NCI-H524 treated with DMSO at 0.1 percent for 48 hours (cell line): ENCODE results near the gene TGFBR3.

Experiments used
- DNase-seq: peaks from one replicate; lab custom pipeline; 2025; lab: John Stamatoyannopoulos, UW

The TGFBR3 gene

DNA sequence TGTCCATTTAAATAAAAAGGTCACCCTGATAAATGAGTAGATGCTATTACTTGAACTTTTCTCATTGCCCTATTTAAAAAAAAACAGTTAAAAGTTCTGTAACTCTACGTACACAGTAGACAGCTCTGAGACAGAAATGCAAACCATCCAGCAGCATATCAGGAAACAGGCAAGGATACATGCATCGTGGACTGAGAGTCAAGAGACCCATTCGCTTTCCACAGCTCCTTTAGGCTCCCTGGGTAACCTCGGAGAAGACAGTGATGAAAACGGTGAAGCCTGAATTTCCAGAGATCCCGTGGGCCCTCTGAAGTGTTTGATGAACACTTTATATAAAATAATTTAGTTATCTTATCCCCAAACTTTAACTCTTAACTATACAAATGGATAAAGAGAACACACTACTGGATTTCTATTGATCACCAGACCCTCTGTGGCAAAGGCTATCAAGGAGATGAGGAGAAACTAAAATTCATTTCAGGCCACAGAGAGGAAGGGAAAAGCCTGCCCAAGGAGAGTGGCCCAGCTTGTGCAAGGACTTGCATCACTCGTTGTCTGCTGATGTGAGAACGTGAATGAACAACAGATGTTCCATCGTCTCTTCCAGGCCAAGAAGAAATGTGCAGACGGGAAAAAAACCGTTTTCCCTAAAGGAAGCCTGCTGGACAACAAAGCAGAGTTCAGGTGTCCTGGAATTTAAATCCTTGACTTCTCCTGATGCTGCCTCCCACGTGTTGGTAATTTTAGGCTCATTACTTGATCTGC lies 131.0 kb downstream of the TGFBR3 start:
- DNase-seq, result no peak

DNA sequence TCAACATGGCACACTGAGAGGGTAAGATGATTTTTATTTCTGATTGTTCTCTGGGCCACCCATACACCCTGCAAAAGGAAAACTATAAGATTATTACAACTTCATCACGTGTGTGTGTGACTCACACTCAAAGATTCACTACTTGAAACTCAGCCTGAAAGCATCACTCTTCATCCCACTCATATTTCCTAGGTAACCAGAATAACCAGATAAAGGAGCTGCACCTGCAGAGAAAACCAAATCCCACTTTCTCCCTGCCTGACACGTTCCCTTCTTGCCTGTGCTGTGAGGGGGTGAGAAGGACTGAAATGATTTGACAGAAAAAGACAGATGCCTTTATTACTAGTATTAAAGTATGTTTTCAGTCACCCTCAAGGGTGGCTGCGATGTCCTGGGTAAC lies 131.6 kb downstream of the TGFBR3 start:
- no peak for DNase-seq

DNA sequence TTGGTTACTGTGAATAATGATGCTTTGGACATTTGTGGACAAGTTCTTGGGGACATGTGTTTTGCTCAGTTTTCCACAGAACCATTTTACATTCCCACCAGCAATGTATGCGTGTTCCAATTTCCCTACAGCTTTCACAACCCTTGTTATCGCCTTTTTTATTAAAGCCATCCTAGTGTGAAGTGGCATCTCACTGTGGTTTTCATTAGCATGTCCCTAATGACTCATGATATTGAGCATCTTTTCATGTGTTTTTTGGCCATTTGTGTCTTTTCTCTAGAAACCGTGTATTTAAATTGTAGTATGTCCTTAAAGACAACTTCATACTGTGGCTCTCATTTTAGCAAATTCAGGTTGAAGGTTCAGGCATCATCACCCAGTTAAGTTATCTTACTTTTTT lies 132.1 kb downstream of the TGFBR3 start:
- DNase-seq, result no peak

DNA sequence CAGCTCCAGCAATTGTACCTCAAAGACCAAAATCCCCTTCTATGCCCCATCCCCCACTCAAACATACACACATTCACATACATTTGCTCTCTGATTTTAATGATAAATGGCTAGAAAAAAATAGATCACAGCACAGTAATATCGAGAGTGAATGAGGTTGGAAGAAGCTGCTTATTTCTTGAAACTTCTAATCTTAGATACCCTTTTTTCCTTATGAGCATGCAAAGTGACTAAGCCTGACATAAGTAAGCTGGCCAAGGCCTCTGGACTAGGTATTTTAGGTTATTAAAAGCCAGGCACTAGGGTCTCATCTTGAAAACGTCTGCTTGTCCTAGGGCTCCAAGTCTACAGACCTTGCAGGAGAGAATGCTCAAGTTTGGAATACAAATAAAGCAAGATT lies 133.6 kb downstream of the TGFBR3 start:
- DNase-seq, result no peak

DNA sequence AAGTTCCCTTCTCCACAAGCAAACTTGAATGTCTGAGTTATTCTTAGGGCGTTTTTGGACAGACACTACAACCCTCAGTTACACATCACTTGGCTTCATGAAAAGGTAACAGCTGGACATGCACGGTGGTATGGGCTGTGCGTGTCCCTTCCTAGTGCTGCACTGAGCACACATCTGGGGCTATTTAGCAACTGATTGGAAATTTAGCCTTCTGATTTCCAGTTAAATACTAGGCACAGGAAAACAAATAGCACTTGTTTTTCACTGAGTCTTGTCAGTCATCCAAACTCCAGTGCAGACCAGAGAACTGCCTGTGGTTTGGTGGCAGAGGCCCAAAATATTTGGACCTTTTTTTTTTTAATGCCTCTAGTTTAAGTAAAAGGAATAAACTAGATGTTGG lies 134.7 kb downstream of the TGFBR3 start:
- DNase-seq, result no peak

DNA sequence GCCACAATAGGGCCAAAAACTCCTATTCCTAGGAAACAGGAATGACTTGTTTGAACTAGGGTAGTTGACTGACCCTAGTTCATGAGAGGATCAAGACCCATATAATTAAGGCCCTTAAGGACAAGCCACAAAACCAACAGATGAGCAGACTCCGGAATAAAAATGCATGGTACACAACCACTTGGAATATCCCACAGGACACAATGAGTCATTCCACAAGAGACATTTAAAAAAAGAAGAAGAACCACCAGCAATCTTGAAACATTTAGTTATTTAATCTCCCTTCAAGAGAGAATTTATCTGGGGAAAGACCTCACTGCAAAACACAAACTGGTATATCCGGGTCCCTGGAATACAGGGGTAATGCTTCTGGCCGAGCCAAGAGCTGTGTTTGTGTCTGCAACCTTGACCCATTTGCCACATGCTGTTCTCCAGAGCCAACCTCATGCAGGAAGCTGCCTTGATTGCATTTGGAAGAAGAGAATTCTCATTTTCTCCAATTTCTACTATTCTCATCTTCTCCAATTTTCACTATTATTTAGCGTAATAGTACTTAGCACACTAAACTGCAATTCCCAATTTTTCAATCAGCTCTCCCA lies 135.5 kb downstream of the TGFBR3 start:
- DNase-seq, result no peak

DNA sequence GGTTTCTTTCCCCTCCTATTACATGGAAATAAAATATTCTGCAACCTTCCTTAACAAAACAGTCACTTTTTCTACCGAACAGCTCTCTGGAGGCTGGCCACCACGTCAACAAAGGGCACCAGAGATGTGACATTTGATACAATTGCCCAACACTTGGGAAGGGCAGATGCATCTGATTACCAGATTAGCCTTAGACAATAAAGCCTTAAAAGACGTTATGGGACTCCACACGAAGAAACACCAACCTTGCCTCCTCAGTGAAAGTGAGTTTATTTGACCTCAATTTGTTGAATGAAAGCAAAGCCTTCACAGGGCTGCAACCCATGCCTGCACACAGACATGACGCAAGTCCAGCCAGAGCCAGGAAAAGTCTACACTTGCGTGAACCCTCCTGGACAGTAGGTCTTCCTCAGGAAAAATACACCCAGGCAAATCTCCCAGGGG lies 136.1 kb downstream of the TGFBR3 start:
- no peak for DNase-seq

DNA sequence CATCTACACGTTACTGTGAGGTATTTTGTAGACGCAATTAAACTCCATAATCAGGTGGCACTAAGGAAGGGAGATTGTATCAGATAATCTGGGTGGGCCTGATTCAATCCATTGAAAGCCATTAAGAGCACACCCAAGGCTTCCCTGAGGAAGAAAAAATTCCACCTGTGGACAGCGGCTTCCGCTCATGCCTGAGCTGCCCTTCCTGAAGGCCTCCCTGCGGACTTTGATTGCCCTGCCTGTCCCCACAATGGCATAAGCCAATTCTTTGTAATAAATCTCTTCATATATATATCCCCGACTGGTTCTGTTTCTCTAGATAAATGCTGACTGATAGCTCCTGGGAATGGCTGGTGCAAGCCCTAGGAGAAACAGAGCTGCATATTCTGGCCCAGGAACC lies 138.3 kb downstream of the TGFBR3 start:
- no peak for DNase-seq

DNA sequence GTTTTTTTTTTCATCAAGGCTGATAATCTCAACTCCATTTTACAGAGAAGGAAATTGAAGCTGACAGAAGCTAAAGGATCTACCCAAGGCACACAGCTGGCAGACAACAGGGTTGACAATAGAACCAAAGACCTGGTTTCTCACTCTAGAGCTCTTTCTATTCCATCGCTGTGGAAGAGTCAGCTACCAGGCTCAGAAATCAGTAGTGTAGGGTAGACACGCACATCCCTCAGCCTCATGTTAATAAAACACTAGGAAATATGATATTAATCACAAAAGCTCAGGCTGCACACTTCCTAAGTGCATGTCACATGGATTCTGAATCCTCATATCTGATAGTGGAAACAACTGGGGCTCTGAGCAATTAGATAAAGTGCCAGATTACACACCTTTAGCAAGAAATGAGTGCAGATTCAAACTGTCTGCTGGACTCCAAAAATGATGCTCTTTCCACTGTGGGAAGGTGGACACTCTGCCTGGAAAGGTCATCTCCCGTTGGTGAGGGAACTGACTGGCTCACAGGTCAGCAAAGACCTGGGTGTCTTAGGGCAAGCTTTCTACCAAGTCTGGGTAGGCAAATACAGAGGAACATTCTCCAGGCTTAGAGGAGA lies 139.1 kb downstream of the TGFBR3 start:
- no peak for DNase-seq

DNA sequence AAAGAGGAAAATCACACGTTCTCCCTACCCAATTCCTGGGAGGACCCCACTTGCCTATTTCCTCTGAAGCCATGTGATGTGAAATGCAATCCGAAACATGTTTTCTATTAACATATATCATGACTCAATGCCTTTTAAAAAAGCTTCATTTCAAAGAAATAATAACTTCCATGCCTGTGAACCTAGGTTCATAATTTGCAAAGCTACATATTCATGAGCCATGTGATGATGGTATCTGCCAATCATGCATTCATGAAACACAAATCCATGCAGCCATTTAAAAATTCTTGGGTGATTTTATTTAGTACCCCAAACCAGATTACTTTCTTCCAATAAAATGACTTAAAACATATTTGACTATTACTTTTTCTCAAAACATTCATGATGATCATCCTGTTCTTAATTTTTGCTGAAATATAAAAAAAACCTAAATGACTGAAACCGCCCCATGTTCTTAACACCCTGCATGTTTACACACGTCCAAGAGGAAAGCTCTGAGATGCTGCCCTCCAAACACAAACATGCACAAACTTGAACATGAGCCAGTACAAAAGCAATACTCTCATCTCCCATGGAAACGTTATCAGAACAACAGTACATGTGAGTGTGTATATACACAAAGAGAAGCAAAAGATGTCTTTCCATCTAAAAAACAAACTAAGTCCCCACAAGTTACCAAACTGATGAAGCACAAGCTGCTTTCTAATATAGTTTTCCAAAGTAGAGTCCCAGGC lies 140.1 kb downstream of the TGFBR3 start:
- no peak for DNase-seq

DNA sequence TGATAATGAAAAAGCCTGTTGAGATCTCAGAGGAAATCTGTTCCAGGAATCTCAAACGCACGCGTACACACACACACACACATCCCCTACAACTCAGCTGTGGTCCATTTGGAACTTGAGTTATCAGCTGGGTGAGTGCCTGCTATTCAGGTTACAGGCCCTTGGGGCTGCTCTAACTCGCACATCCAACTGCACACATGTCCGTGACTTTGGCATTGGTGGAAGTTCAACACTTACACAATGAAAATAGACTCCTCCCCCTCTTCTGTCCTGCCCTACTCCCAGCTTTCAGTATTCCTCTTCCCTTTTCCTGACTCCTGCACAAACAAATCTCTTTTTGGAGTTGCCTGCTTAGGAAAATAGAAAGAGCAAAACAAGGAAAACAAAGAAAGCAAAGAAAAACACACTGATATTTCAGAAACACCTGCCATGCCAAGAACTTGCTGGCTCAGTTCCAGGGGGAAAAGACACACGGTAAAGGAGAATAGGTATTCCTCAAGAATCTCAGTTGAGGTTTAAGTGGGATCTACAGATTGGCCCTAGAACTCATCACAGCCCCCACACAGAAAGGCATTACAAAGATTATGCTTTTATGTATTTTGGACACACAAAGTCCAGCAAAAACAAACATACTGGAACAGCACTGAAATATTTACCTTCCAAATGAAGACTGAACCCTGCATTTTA lies 140.9 kb downstream of the TGFBR3 start:
- DNase-seq, result no peak

DNA sequence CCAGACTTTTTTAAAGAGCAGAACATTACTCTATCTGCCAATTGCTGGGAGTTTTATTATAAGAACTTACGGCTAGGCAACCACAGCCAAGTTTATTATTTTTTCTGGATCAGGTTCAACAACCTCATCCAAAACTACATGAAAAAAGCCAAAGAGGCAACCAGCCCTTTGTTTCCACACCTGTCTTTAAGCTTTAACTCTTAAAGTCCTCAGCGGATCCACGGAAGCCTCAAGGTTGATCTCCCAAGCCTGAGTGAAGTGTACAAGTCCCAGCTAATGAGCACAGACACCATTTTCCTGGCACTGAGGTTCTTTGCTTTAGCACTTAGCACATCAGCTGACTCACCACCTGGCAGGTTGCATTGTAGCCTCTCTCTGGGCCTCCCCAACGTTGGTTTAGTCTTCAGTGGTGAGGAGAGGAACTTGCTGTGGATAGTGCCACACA lies 143.1 kb downstream of the TGFBR3 start:
- DNase-seq, result no peak

DNA sequence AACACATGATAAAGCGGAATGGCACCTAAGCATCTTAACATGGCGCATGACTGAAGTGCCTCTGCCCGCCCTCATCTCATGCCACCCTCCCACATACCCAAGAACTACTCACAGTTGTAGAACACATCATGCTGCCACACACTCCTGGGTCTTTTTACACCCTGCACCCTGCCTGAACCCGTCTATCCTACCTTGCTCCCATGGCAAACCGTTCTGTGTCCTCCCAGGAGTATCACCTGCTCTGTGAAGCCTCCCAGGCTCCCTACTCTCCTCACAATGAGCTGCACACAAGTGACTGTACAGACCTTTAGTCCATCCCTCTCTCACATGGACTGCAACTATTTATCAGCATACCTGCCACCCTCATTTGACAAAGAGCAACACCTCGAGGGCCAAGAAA lies 144.0 kb downstream of the TGFBR3 start:
- DNase-seq, result no peak

DNA sequence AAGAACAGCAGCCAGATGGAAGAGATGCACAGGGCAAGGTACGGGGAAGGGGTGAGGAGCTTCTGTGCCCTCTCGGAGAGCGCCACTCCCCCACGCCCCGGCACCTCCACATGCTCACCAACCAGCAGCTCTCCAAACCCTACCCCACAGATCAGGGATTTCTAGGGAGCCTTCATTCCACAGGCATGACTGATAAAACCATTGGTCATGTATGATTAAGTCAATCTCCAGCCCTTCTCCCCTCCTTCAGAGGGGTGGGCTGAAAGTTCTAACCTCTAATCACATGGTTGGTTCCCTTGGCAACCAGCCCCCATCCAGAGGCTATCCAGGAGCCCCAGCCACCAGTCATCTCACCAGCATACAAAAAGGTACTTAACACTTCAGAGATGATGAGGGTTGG lies 144.7 kb downstream of the TGFBR3 start:
- DNase-seq, result no peak

DNA sequence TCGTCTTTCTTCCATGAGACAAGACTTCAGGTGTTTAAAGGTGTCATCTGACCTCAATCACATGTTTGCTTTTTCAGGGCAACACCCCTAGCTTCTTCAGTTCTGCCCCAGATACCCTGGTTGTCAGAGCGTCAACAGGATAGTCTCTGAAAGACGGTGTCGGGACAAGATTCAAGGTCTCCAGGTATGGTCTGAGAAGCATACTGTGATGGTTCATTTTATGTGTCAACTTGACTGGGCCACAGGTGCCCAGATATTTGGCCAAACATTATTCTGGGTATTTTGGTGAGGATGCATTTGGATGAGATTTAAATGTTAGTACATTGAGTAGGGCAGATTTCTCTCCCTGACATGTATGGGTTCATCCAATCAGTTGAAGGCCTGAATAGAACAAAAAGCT lies 148.3 kb downstream of the TGFBR3 start:
- DNase-seq, result no peak

DNA sequence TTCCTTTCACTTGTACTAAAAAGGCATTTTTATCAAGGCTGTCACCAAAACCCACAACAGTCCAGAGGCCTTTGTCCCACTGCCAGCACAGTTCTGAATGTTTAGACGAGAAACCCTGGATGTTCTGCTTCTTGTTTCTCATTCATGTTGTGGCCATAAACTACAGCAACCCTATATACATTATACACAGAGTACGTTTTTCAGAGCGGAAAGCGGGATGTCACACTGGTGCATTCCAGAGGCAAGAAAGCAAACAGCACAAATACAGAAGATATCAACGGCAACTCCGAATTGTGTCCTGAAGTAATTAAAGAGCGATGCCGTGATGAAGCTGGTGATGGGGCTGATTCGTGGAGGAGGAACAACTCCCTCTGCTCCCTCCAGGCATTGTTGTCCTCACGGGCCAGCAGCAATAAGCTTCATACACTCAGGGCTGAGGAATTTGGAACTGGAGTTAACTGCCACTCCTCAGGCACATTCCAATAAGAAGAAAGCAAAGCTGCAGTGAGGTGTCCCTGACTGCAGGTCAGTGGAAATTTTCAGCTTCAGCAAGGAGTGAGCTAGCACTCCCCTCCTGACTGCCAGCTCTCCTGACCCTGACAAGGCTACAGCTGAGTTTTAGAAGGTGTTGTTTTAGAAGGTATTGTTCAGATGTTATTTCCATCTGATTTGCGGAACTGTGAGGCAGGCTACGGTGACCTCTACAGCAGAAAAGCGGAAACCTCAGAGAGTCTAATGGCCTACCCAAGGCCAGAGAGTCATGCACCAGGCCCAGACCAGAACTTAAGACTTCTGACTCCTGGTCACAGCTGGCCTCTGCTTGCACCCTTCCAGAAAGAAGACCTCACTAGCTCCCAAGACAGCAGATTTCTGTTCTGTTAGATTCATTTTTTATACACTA lies 149.0 kb downstream of the TGFBR3 start:
- DNase-seq, result no peak

DNA sequence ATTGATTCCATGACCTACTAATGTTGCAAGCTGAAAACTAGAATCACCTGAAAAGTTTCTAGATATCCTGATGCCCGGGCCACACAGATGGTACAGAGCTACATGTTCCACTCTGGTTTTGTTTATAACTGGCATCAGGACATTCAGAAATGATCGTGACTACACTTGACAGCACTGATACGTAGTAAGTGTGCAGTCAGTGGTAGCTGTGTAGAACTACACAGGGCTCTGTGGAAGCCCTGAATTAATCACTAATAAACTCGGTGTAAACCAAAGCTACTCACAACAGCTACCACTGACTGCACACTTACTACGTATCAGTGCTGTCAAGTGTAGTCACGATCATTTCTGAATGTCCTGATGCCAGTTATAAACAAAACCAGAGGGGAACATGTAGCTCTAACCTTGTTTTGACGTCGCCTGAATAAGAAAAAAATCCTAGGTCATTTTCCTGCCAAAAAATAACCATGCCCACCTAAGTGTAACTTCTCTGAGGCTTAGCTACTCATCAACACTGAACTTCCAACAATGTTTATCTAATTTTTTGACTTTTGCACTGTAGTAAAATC lies 149.7 kb downstream of the TGFBR3 start:
- no peak for DNase-seq

DNA sequence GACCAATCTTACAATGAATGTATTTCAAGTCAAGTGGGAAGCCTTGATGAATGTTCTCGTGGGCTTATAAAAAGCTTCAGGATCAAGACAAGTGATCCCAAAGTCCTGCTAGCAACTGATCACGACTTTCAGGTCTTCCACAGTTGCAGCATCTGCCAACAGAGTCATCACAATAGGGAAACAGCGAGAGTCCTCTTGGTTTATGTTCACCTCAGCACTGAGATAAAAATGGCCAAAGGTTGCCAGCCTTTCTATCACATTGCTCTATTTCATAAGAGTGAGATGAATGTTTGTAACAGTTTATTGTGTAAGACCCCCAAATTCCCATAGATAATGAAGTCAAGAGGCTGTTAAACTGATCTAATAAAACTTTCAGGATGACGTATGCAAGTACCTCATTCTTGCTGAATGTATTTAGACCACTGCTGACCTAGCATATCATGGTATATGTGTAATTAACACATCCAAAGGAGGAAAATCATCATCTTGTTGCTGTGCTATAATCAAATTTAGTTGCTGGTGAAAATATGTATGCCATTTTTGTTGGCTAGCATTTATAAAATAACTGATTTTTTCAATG lies 150.6 kb downstream of the TGFBR3 start:
- no peak for DNase-seq

DNA sequence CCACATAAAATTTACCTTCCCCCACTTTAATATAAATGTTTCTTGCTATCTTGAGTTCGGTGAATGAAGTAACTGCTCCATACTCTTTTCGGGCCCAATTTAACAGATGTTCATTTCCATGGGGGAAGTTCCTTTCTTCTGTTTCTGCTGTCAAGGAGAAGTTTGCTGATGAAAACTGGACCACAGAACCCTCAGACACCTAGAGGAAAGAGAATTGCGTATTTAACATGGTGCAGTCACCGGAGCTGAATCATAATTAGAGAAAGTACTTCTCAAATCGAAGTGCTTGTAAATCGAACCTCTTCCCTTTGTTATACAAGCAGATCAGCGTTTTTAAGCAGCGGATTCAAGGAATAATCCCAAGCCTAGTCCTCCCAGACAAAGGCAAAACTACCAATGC lies 151.2 kb downstream of the TGFBR3 start:
- no peak for DNase-seq

DNA sequence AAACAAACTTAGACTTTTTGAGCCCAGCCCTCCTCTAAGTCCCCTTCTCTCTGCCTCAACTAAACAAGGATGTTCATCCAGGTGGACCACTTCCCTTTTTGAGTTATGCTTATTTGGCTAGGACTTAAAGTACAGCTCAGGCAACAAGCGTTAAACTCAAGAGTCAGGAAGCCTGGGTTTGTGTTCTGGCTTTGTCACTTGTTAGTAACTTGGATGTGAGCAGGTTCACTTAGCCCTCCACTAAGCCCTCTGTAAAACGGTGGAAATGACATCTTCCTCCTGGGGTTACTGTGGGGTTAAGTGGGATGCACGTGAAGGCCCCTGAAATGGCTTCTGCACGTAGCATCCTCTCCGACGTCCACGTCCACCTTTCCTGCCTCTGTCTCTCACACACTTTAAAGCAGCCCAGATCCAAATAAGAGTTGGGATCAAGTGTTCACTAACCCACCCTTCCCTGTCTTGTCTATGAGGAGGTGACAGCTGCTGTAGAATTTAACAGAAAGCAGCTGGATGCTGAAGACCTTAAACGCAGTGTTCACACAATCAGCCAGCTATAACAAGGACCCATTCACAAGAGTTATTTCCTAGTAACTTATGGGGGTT lies 152.7 kb downstream of the TGFBR3 start:
- DNase-seq, result no peak
